ENCODE data around the gene NEDD8.

Gene NEDD8

GRCh38 chr14:24195186-24196070, 36.7 kb downstream of the NEDD8 start, which contains the start of gene TM9SF1:
TSS of gene TM9SF1 (minus strand) at chr14:24195441. CDS start at chr14:24195019, 422 bp downstream.
- Histone ChIP-seq H3K4me3 (ENCODE audit: low read length, poor library complexity, severe bottlenecking) (peak within 1 kb of the TSS; percentile 92), H3K27me3 (ENCODE audit: insufficient read depth, low read length, poor library complexity, severe bottlenecking) (no peaks in the 10 kb centered on the region), H3K9ac (ENCODE audit: low read depth, low read length, poor library complexity, severe bottlenecking) (peak within 1 kb of the TSS; percentile 92), H3F3A (ENCODE audit: low read depth) (no peaks in the 10 kb centered on the region), H3K9me2 (replicated peaks; ENCODE audit: low read depth, low read length) (no peaks in the 10 kb centered on the region), H4K20me1 (ENCODE audit: insufficient read depth, low read length, poor library complexity, severe bottlenecking) (no peaks in the 10 kb centered on the region), H3K36me3 (ENCODE audit: insufficient read depth, low read length) (no peaks in the 10 kb centered on the region), H3K79me2 (ENCODE audit: insufficient read depth, low read length) (peaks cover 48% of the 10 kb centered on the region), H2AFZ (ENCODE audit: low read length) (peak within 1 kb of the TSS; percentile 96), H3K4me1 (ENCODE audit: insufficient read depth, low read length, poor library complexity, severe bottlenecking) (peaks cover 24% of the 10 kb centered on the region), H3K4me2 (ENCODE audit: low read depth, low read length, poor library complexity, severe bottlenecking) (peak within 1 kb of the TSS; percentile 99), H3K9me3 (ENCODE audit: insufficient read depth, low read depth, low read length) (no peaks in the 10 kb centered on the region)
- TF ChIP-seq CTCF (conservative IDR thresholded peaks at IDR 0.05; ENCODE audit: low read length): no peak
- TF ChIP-seq EZH2phosphoT487 (IDR thresholded peaks at IDR 0.05; ENCODE audit: borderline replicate concordance): no peak

GRCh38 chr14:24194873-24195185, 37.3 kb downstream of the NEDD8 start:
- Histone ChIP-seq H3K27me3 (ENCODE audit: insufficient read depth, low read length, poor library complexity, severe bottlenecking) (no peaks in the 10 kb centered on the region), H3K9me3 (ENCODE audit: insufficient read depth, low read depth, low read length) (no peaks in the 10 kb centered on the region), H4K20me1 (ENCODE audit: insufficient read depth, low read length, poor library complexity, severe bottlenecking) (no peaks in the 10 kb centered on the region), H2AFZ (ENCODE audit: low read length) (peak overlapping the region; percentile 96), H3K4me1 (ENCODE audit: insufficient read depth, low read length, poor library complexity, severe bottlenecking) (peaks cover 24% of the 10 kb centered on the region), H3K4me2 (ENCODE audit: low read depth, low read length, poor library complexity, severe bottlenecking) (peak overlapping the region; percentile 99), H3K9me2 (replicated peaks; ENCODE audit: low read depth, low read length) (no peaks in the 10 kb centered on the region), H3K4me3 (ENCODE audit: low read length, poor library complexity, severe bottlenecking) (peak overlapping the region; percentile 92), H3F3A (ENCODE audit: low read depth) (no peaks in the 10 kb centered on the region), H3K9ac (ENCODE audit: low read depth, low read length, poor library complexity, severe bottlenecking) (peak overlapping the region; percentile 92), H3K79me2 (ENCODE audit: insufficient read depth, low read length) (peaks cover 48% of the 10 kb centered on the region), H3K36me3 (ENCODE audit: insufficient read depth, low read length) (no peaks in the 10 kb centered on the region)
- TF ChIP-seq CTCF (conservative IDR thresholded peaks at IDR 0.05; ENCODE audit: low read length) (no peak), EZH2phosphoT487 (IDR thresholded peaks at IDR 0.05; ENCODE audit: borderline replicate concordance) (no peak)

GRCh38 chr14:24194186-24194872, 37.8 kb downstream of the NEDD8 start:
- no peak overlapping the region for H2AFZ ChIP-seq (ENCODE audit: low read length)
- H3K4me1 ChIP-seq (ENCODE audit: insufficient read depth, low read length, poor library complexity, severe bottlenecking): peaks cover 25% of the 10 kb centered on the region
- peaks cover 48% of the 10 kb centered on the region for H3K79me2 ChIP-seq (ENCODE audit: insufficient read depth, low read length)

More at GRCh38 chr14:24194186-24194872, 37.8 kb downstream of the NEDD8 start:
- Histone ChIP-seq H3K4me3 (ENCODE audit: low read length, poor library complexity, severe bottlenecking) (peak overlapping the region; percentile 92), H4K20me1 (ENCODE audit: insufficient read depth, low read length, poor library complexity, severe bottlenecking) (no peaks in the 10 kb centered on the region), H3K9me3 (ENCODE audit: insufficient read depth, low read depth, low read length) (no peaks in the 10 kb centered on the region), H3K9me2 (replicated peaks; ENCODE audit: low read depth, low read length) (no peaks in the 10 kb centered on the region), H3K9ac (ENCODE audit: low read depth, low read length, poor library complexity, severe bottlenecking) (peak overlapping the region; percentile 92), H3F3A (ENCODE audit: low read depth) (no peaks in the 10 kb centered on the region), H3K27me3 (ENCODE audit: insufficient read depth, low read length, poor library complexity, severe bottlenecking) (no peaks in the 10 kb centered on the region), H3K36me3 (ENCODE audit: insufficient read depth, low read length) (no peaks in the 10 kb centered on the region), H3K4me2 (ENCODE audit: low read depth, low read length, poor library complexity, severe bottlenecking) (peak overlapping the region; percentile 99)
- no peak for TF ChIP-seq EZH2phosphoT487 (IDR thresholded peaks at IDR 0.05; ENCODE audit: borderline replicate concordance)
- TF ChIP-seq CTCF (conservative IDR thresholded peaks at IDR 0.05; ENCODE audit: low read length): no peak
